HepG2 (cell line): ENCODE results near the gene CD80. TPM values are rescaled to one million over a fixed set of nuclear protein-coding genes. Genes with fewer than 3 reads are reported as not detected.
A peak's percentile ranks its signal among the peaks of the same experiment; 100 is the strongest.

Experiments used
- ATAC-seq: fragments of 200-7000 bp; cut with Tn5 transposase; 3 replicates; pipeline ENCODE4 v1.9.1; 2020; ENCODE audit warnings: mild to moderate bottlenecking, moderate library complexity
- BruUV-seq: library from RNA; stranded (reverse); fragments of 400-500 nt; replicated peaks from 2 replicates; lab custom pipeline; 2021; lab: Mats Ljungman, UMichigan
- CTCF ChIA-PET: fragments of 300-600 bp; formaldehyde crosslinking; extraction: SDS; loops from one replicate; lab custom pipeline; 2021; ENCODE audit warnings: low total read pairs, inconsistent platforms, low intra/inter-chr PET ratio; lab: Yijun Ruan, JAX
- POLR2A ChIA-PET: fragments of 350-600 bp; sonication (Branson Sonifier 250); formaldehyde crosslinking; loops from one replicate; lab custom pipeline; 2020; ENCODE audit warnings: antibody characterized with exemption, inconsistent platforms; lab: Yijun Ruan, JAX
- DNase-seq: peaks from one replicate; pipeline ENCODE4 v3.0.0-alpha.2; 2015; ENCODE audit warnings: low spot score
- FAIRE-seq: peaks from 3 replicates; lab custom pipeline; 2011; peaks lifted over from hg19 to GRCh38; lab: Jason Lieb, UNC
- H2AFZ ChIP-seq: one replicate; pipeline ENCODE4 v1.6.1; 2011; ENCODE audit warnings: low read length, inconsistent platforms
- H3K27ac ChIP-seq: fragments of 300-600 bp; 3 replicates; pipeline ENCODE4 v1.8.0; 2011; ENCODE audit warnings: mixed run types, mild to moderate bottlenecking, mixed read lengths, low read length, inconsistent platforms; ENCODE audit not compliant: insufficient read depth; ENCODE audit errors: extremely low read length
- H3K27me3 ChIP-seq, 2 experiments: fragments of 200-600 bp in 1 of 2; 2 replicates in 1 of 2; 3 replicates in 1 of 2; pipeline versions ENCODE4 v1.6.0 to v1.8.0; 2011; ENCODE audit warnings: low read length in 2 of 2, mild to moderate bottlenecking in 2 of 2, moderate library complexity in 2 of 2, inconsistent platforms in 1 of 2; ENCODE audit not compliant: insufficient read depth in 2 of 2, control insufficient read depth in 1 of 2
- H3K36me3 ChIP-seq, 2 experiments: fragments of 200-600 bp in 1 of 2; replicated peaks in 1 of 2; 2 replicates in 1 of 2; 3 replicates in 1 of 2; pipeline versions ENCODE4 v1.5.1 to v1.8.0; 2011; ENCODE audit warnings: low read length in 2 of 2, inconsistent platforms in 1 of 2; ENCODE audit not compliant: insufficient read depth in 2 of 2, control insufficient read depth in 1 of 2
- H3K4me1 ChIP-seq: 2 replicates; pipeline ENCODE4 v1.5.1; 2012; ENCODE audit warnings: low read length, inconsistent platforms; ENCODE audit not compliant: insufficient read depth
- H3K4me2 ChIP-seq: 2 replicates; pipeline ENCODE4 v1.6.0; 2011; ENCODE audit warnings: low read depth, low read length, inconsistent platforms
- H3K4me3 ChIP-seq, 3 experiments: fragments of 200-600 bp in 1 of 3; sonication (generic), shearing (Covaris generic) in 1 of 3; replicated peaks in 1 of 3; 2 replicates each; pipeline ENCODE4 v1.5.1; 2011 to 2016; ENCODE audit warnings: low read length in 3 of 3, inconsistent platforms in 2 of 3, low read depth in 2 of 3, mild to moderate bottlenecking in 2 of 3, control low read depth in 1 of 3, mixed read lengths in 1 of 3; ENCODE audit not compliant: insufficient read depth in 1 of 3
- H3K79me2 ChIP-seq: one replicate; pipeline ENCODE4 v1.6.1; 2011; ENCODE audit warnings: low read length, inconsistent platforms; ENCODE audit not compliant: insufficient read depth
- H3K9ac ChIP-seq: 2 replicates; pipeline ENCODE4 v1.6.0; 2011; ENCODE audit warnings: mild to moderate bottlenecking, low read depth, low read length, inconsistent platforms; ENCODE audit not compliant: insufficient read depth
- H3K9me3 ChIP-seq: 2 replicates; pipeline ENCODE4 v1.5.1; 2012; ENCODE audit warnings: mild to moderate bottlenecking, low read length
- H4K20me1 ChIP-seq: 2 replicates; pipeline ENCODE4 v1.6.0; 2011; ENCODE audit warnings: inconsistent platforms, mild to moderate bottlenecking, low read length, moderate library complexity; ENCODE audit not compliant: insufficient read depth
- CREB1 ChIP-seq, 2 experiments: fragments of 450-650 bp in 1 of 2; IDR thresholded peaks; 2 replicates each; pipeline ENCODE4 v1.6.1; 2016 to 2017; ENCODE audit warnings: control low read depth in 1 of 2, mild to moderate bottlenecking in 1 of 2, missing compliant biosample characterization in 1 of 2, missing genetic modification characterization in 1 of 2
- ZNF772 ChIP-seq: sonication (generic); formaldehyde crosslinking; IDR thresholded peaks from 2 replicates; pipeline ENCODE4 v1.5.0; 2020; ENCODE audit warnings: mild to moderate bottlenecking, missing genetic modification reagents
- WGBS: methylation state at CpG from one replicate; pipeline ENCODE4 v1.1.6; 2017; ENCODE audit warnings: low lambda C conversion rate; 5-methylcytosine and 5-hydroxymethylcytosine counted together
- in situ Hi-C: cut with HindIII; loops from 2 replicates; pipeline ENCODE4 v1.10.0; 2017; ENCODE audit warnings: low pct_unique_long_range_greater_than_20kb; ENCODE audit not compliant: extremely low pct_ligation_motif_present
- intact Hi-C: fragments of 100-400 bp; cut with micrococcal nuclease; formaldehyde crosslinking; loops from one replicate; pipeline ENCODE4 v1.10.0; 2022; ENCODE audit not compliant: unreplicated experiment
- polyA plus RNA-seq, 8 experiments: library from polyadenylated mRNA; depleted of rRNA in 3 of 8; stranded (reverse) in 7 of 8; unstranded in 1 of 8; fragments of >200 nt; fragmentation: Illumina TruSeq in 4 of 8; extraction: Trizol in 4 of 8; gene quantifications; 2 replicates each; pipeline versions ENCODE4 v1.2.1 to v1.2.3, GENCODE V29; 2011 to 2016; ENCODE audit warnings: low read depth in 4 of 8, missing spikeins in 1 of 8, mixed read lengths in 1 of 8; ENCODE audit not compliant: insufficient read depth in 1 of 8
- total RNA-seq, 5 experiments: library from RNA; depleted of rRNA; stranded (reverse); fragments of >200 nt; fragmentation: Illumina TruSeq; extraction: Trizol; gene quantifications; 2 replicates each; pipeline ENCODE4 v1.2.3, GENCODE V29; 2016; ENCODE audit warnings: low read depth in 1 of 5
- TF ChIP-seq, protein P1 (sequence below): sonication (generic); formaldehyde crosslinking; IDR thresholded peaks from 2 replicates; pipeline ENCODE4 v1.8.1; 2022; ENCODE audit warnings: low read depth, mild to moderate bottlenecking, missing genetic modification reagents
- TF ChIP-seq, protein P2 (sequence below): sonication (generic); formaldehyde crosslinking; IDR thresholded peaks from 2 replicates; pipeline ENCODE4 v1.4.0; 2020; ENCODE audit warnings: mild to moderate bottlenecking, low read depth, missing genetic modification reagents

The CD80 gene
- total and polyA plus RNA-seq, 2 of the 13 experiments (the other 11 are each of a cell fraction or from before 2014, with no cell fraction given) = not detected

DNA sequence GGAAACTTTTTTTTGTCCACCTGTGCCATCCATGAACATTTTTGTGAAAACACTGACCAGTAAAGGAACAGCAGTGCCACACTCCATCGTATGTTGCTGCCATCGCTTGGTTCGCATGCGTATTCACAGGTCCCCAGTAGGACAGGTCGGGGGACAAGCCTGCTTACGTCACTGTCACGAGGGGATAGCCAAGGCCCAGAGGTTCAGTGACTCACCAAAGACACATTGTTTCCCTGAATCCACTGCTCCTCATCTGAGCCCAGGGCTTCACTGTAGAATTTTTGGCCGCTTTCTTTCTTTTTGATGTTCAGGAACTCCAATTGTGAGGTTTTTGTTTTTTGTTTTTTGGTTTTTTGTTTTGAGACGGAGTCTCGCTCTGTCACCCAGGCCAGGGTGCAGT is 25.8 kb upstream of the CD80 start:
- WGBS = 76% methylated on average over 8 of the region's 10 CpGs
- Histone ChIP-seq H3K4me3 (no peak overlapping the region), H3K9me3 (peaks cover 1% of the 10 kb centered on the region; the same call in 1 of the 2 replicates), H3K9ac (no peak overlapping the region), H2AFZ (no peak overlapping the region), H3K4me1 (no peaks in the 10 kb centered on the region), H3K27ac (no peak overlapping the region), H3K4me2 (no peak overlapping the region), H3K36me3 (no peaks in the 10 kb centered on the region), H3K79me2 (no peaks in the 10 kb centered on the region), H4K20me1 (no peaks in the 10 kb centered on the region), H3K27me3 (peaks cover 0 to 1% of the 10 kb centered on the region in 2 experiments; a peak in 3 of 5 replicates)
- intact Hi-C loops (no loop called here), in situ Hi-C loops (no loop called here)
- TF ChIP-seq, protein P1, sequence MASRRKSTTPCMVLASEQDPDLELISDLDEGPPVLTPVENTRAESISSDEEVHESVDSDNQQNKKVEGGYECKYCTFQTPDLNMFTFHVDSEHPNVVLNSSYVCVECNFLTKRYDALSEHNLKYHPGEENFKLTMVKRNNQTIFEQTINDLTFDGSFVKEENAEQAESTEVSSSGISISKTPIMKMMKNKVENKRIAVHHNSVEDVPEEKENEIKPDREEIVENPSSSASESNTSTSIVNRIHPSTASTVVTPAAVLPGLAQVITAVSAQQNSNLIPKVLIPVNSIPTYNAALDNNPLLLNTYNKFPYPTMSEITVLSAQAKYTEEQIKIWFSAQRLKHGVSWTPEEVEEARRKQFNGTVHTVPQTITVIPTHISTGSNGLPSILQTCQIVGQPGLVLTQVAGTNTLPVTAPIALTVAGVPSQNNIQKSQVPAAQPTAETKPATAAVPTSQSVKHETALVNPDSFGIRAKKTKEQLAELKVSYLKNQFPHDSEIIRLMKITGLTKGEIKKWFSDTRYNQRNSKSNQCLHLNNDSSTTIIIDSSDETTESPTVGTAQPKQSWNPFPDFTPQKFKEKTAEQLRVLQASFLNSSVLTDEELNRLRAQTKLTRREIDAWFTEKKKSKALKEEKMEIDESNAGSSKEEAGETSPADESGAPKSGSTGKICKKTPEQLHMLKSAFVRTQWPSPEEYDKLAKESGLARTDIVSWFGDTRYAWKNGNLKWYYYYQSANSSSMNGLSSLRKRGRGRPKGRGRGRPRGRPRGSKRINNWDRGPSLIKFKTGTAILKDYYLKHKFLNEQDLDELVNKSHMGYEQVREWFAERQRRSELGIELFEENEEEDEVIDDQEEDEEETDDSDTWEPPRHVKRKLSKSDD (CRISPR knock-in tag) = no peak
- TF ChIP-seq, protein P2, sequence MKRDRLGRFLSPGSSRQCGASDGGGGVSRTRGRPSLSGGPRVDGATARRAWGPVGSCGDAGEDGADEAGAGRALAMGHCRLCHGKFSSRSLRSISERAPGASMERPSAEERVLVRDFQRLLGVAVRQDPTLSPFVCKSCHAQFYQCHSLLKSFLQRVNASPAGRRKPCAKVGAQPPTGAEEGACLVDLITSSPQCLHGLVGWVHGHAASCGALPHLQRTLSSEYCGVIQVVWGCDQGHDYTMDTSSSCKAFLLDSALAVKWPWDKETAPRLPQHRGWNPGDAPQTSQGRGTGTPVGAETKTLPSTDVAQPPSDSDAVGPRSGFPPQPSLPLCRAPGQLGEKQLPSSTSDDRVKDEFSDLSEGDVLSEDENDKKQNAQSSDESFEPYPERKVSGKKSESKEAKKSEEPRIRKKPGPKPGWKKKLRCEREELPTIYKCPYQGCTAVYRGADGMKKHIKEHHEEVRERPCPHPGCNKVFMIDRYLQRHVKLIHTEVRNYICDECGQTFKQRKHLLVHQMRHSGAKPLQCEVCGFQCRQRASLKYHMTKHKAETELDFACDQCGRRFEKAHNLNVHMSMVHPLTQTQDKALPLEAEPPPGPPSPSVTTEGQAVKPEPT = no peak
- peak; percentile 73 for TF ChIP-seq CREB1 (IDR thresholded peaks at IDR 0.05)
- TF ChIP-seq CREB1 (CRISPR knock-in tag; IDR thresholded peaks at IDR 0.05) = no peak
- TF ChIP-seq ZNF772 (CRISPR knock-in tag) = no peak
- BruUV-seq = no TSS peak
- FAIRE-seq = no peak
- POLR2A ChIA-PET = no interaction called here
- CTCF ChIA-PET = no interaction called here
- DNase-seq = no peak
- no peak for ATAC-seq
